Neural progenitor cell (in vitro differentiated cells): ENCODE data around the gene IKBKE.

Experiments used
- EZH2phosphoT487 ChIP-seq: fragments of 200-600 bp; sonication (generic); IDR thresholded peaks from 2 replicates; pipeline ENCODE4 v1.6.1; 2017; ENCODE audit warnings: antibody characterized with exemption
- TF ChIP-seq, protein P1 (sequence below): fragments of 200-600 bp; sonication (generic); IDR thresholded peaks from 2 replicates; pipeline ENCODE4 v1.5.1; 2017; ENCODE audit warnings: antibody characterized with exemption, mild to moderate bottlenecking

DNA sequence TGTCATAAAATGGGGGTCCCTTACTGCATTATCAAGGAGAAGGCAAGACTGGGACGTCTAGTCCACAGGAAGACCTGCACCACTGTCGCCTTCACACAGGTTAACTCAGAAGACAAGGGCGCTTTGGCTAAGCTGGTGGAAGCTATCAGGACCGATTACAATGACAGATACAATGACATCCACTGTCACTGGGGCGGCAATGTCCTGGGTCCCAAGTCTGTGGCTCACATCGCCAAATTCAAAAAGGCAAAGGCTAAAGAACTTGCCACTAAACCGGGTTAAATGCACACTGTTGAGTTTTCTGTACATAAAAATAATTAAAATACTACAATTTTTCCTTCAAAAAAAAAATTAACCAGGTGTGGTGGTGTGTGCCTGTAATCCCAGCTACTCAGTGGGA, 59.1 kb downstream of the IKBKE start:
- TF ChIP-seq, protein P1, sequence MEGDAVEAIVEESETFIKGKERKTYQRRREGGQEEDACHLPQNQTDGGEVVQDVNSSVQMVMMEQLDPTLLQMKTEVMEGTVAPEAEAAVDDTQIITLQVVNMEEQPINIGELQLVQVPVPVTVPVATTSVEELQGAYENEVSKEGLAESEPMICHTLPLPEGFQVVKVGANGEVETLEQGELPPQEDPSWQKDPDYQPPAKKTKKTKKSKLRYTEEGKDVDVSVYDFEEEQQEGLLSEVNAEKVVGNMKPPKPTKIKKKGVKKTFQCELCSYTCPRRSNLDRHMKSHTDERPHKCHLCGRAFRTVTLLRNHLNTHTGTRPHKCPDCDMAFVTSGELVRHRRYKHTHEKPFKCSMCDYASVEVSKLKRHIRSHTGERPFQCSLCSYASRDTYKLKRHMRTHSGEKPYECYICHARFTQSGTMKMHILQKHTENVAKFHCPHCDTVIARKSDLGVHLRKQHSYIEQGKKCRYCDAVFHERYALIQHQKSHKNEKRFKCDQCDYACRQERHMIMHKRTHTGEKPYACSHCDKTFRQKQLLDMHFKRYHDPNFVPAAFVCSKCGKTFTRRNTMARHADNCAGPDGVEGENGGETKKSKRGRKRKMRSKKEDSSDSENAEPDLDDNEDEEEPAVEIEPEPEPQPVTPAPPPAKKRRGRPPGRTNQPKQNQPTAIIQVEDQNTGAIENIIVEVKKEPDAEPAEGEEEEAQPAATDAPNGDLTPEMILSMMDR, result no peak
- TF ChIP-seq EZH2phosphoT487, result no peak
